ENCODE measurements around the gene B3GNT5. TPM values are rescaled to one million over a fixed set of nuclear protein-coding genes. Genes with fewer than 3 reads are reported as not detected.
A peak's percentile ranks its signal among the peaks of the same experiment; 100 is the strongest.

The B3GNT5 gene
- total and polyA plus RNA-seq, 9 of the 15 experiments (the other 6 are each of a cell fraction or from before 2014, with no cell fraction given) = 8.8 to 23.8 (median 14.4) TPM

- TF ChIP-seq, protein P1, sequence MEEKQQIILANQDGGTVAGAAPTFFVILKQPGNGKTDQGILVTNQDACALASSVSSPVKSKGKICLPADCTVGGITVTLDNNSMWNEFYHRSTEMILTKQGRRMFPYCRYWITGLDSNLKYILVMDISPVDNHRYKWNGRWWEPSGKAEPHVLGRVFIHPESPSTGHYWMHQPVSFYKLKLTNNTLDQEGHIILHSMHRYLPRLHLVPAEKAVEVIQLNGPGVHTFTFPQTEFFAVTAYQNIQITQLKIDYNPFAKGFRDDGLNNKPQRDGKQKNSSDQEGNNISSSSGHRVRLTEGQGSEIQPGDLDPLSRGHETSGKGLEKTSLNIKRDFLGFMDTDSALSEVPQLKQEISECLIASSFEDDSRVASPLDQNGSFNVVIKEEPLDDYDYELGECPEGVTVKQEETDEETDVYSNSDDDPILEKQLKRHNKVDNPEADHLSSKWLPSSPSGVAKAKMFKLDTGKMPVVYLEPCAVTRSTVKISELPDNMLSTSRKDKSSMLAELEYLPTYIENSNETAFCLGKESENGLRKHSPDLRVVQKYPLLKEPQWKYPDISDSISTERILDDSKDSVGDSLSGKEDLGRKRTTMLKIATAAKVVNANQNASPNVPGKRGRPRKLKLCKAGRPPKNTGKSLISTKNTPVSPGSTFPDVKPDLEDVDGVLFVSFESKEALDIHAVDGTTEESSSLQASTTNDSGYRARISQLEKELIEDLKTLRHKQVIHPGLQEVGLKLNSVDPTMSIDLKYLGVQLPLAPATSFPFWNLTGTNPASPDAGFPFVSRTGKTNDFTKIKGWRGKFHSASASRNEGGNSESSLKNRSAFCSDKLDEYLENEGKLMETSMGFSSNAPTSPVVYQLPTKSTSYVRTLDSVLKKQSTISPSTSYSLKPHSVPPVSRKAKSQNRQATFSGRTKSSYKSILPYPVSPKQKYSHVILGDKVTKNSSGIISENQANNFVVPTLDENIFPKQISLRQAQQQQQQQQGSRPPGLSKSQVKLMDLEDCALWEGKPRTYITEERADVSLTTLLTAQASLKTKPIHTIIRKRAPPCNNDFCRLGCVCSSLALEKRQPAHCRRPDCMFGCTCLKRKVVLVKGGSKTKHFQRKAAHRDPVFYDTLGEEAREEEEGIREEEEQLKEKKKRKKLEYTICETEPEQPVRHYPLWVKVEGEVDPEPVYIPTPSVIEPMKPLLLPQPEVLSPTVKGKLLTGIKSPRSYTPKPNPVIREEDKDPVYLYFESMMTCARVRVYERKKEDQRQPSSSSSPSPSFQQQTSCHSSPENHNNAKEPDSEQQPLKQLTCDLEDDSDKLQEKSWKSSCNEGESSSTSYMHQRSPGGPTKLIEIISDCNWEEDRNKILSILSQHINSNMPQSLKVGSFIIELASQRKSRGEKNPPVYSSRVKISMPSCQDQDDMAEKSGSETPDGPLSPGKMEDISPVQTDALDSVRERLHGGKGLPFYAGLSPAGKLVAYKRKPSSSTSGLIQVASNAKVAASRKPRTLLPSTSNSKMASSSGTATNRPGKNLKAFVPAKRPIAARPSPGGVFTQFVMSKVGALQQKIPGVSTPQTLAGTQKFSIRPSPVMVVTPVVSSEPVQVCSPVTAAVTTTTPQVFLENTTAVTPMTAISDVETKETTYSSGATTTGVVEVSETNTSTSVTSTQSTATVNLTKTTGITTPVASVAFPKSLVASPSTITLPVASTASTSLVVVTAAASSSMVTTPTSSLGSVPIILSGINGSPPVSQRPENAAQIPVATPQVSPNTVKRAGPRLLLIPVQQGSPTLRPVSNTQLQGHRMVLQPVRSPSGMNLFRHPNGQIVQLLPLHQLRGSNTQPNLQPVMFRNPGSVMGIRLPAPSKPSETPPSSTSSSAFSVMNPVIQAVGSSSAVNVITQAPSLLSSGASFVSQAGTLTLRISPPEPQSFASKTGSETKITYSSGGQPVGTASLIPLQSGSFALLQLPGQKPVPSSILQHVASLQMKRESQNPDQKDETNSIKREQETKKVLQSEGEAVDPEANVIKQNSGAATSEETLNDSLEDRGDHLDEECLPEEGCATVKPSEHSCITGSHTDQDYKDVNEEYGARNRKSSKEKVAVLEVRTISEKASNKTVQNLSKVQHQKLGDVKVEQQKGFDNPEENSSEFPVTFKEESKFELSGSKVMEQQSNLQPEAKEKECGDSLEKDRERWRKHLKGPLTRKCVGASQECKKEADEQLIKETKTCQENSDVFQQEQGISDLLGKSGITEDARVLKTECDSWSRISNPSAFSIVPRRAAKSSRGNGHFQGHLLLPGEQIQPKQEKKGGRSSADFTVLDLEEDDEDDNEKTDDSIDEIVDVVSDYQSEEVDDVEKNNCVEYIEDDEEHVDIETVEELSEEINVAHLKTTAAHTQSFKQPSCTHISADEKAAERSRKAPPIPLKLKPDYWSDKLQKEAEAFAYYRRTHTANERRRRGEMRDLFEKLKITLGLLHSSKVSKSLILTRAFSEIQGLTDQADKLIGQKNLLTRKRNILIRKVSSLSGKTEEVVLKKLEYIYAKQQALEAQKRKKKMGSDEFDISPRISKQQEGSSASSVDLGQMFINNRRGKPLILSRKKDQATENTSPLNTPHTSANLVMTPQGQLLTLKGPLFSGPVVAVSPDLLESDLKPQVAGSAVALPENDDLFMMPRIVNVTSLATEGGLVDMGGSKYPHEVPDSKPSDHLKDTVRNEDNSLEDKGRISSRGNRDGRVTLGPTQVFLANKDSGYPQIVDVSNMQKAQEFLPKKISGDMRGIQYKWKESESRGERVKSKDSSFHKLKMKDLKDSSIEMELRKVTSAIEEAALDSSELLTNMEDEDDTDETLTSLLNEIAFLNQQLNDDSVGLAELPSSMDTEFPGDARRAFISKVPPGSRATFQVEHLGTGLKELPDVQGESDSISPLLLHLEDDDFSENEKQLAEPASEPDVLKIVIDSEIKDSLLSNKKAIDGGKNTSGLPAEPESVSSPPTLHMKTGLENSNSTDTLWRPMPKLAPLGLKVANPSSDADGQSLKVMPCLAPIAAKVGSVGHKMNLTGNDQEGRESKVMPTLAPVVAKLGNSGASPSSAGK (IDR thresholded peaks at IDR 0.05) = peak; percentile 83
- TF ChIP-seq L3MBTL2 (IDR thresholded peaks at IDR 0.05) (peak; percentile 91), ZEB2 (IDR thresholded peaks at IDR 0.05) (peak; percentile 70), ZNF23 (CRISPR knock-in tag; IDR thresholded peaks at IDR 0.05) (no peak), GABPA (tag; conservative IDR thresholded peaks at IDR 0.05; ENCODE audit: low read depth) (0 out of 2 replicates have a peak, but pooled peaks have one; percentile 33), CHAMP1 (IDR thresholded peaks at IDR 0.05) (no peak), ZNF217 (CRISPR knock-in tag; IDR thresholded peaks at IDR 0.05) (no peak), SOX6 (IDR thresholded peaks at IDR 0.05) (peak; percentile 41; the same call in 1 of the 2 replicates), FOXA3 (CRISPR knock-in tag; conservative IDR thresholded peaks at IDR 0.05 in 1 of 2, IDR thresholded peaks at IDR 0.05 in 1 of 2) (no peak)
- TF ChIP-seq, protein P2, sequence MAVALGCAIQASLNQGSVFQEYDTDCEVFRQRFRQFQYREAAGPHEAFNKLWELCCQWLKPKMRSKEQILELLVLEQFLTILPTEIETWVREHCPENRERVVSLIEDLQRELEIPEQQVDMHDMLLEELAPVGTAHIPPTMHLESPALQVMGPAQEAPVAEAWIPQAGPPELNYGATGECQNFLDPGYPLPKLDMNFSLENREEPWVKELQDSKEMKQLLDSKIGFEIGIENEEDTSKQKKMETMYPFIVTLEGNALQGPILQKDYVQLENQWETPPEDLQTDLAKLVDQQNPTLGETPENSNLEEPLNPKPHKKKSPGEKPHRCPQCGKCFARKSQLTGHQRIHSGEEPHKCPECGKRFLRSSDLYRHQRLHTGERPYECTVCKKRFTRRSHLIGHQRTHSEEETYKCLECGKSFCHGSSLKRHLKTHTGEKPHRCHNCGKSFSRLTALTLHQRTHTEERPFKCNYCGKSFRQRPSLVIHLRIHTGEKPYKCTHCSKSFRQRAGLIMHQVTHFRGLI (CRISPR knock-in tag; IDR thresholded peaks at IDR 0.05) = no peak
These were observed 54.0 kb downstream of the B3GNT5 start (continued) for GRCh38 chr3:183306798-183307671.
